ENCODE results near the gene SETD1B. TPM values are rescaled to one million over a fixed set of nuclear protein-coding genes. Genes with fewer than 3 reads are reported as not detected.

The SETD1B gene
- polyA plus RNA-seq, 1 donor from 2014 or later = 2.6 TPM

GRCh38 chr12:121788176-121788818 is 15.5 kb upstream of the SETD1B start:
- Histone ChIP-seq H3K27ac (ENCODE audit: low read length) (no peak overlapping the region), H3K79me2 (replicated peaks; ENCODE audit: insufficient read depth, low read length) (no peaks in the 10 kb centered on the region), H3K9me2 (ENCODE audit: insufficient read depth, low read length) (no peaks in the 10 kb centered on the region), H2AFZ (ENCODE audit: low read depth, low read length) (no peak overlapping the region), H3K36me3 (ENCODE audit: insufficient read depth, low read length) (no peaks in the 10 kb centered on the region), H4K20me1 (ENCODE audit: insufficient read depth) (no peaks in the 10 kb centered on the region), H3K4me3 (ENCODE audit: low read length) (no peak overlapping the region), H3K4me2 (ENCODE audit: low read length) (no peak overlapping the region), H3K9ac (ENCODE audit: low read length) (no peak overlapping the region), H3K27me3 (ENCODE audit: insufficient read depth, low read depth, low read length) (peaks cover 6% of the 10 kb centered on the region), H3K9me3 (ENCODE audit: low read length) (no peaks in the 10 kb centered on the region), H3F3A (ENCODE audit: insufficient read depth, low read length, poor library complexity, severe bottlenecking) (no peaks in the 10 kb centered on the region)
- TF ChIP-seq EP300 (conservative IDR thresholded peaks at IDR 0.05; ENCODE audit: poor library complexity, severe bottlenecking) (no peak), EZH2 (IDR thresholded peaks at IDR 0.05; ENCODE audit: borderline replicate concordance, insufficient read depth, low read length, poor library complexity, severe bottlenecking) (no peak), RAD21 (conservative IDR thresholded peaks at IDR 0.05) (no peak), REST (IDR thresholded peaks at IDR 0.05; ENCODE audit: borderline replicate concordance) (no peak), TAF1 (IDR thresholded peaks at IDR 0.05; ENCODE audit: low read depth) (no peak), SMC3 (conservative IDR thresholded peaks at IDR 0.05; ENCODE audit: poor library complexity) (no peak), CTCF (IDR thresholded peaks at IDR 0.05; ENCODE audit: poor library complexity, severe bottlenecking) (no peak), MXI1 (conservative IDR thresholded peaks at IDR 0.05; ENCODE audit: poor library complexity, severe bottlenecking) (no peak)

- H3K27me3 ChIP-seq (ENCODE audit: insufficient read depth, low read depth, low read length) = peaks cover 11% of the 10 kb centered on the region
- H3K9ac ChIP-seq (ENCODE audit: low read length) = no peak overlapping the region
- H3K4me3 ChIP-seq (ENCODE audit: low read length) = no peak overlapping the region
- no peaks in the 10 kb centered on the region for H3K9me2 ChIP-seq (ENCODE audit: insufficient read depth, low read length)
- H3K79me2 ChIP-seq (replicated peaks; ENCODE audit: insufficient read depth, low read length) = no peaks in the 10 kb centered on the region
- H3F3A ChIP-seq (ENCODE audit: insufficient read depth, low read length, poor library complexity, severe bottlenecking) = no peaks in the 10 kb centered on the region
- no peaks in the 10 kb centered on the region for H3K9me3 ChIP-seq (ENCODE audit: low read length)
- H2AFZ ChIP-seq (ENCODE audit: low read depth, low read length) = no peak overlapping the region
- TF ChIP-seq CTCF (IDR thresholded peaks at IDR 0.05; ENCODE audit: poor library complexity, severe bottlenecking) (no peak), MXI1 (conservative IDR thresholded peaks at IDR 0.05; ENCODE audit: poor library complexity, severe bottlenecking) (no peak), EP300 (conservative IDR thresholded peaks at IDR 0.05; ENCODE audit: poor library complexity, severe bottlenecking) (no peak), TAF1 (IDR thresholded peaks at IDR 0.05; ENCODE audit: low read depth) (no peak), REST (IDR thresholded peaks at IDR 0.05; ENCODE audit: borderline replicate concordance) (no peak), SMC3 (conservative IDR thresholded peaks at IDR 0.05; ENCODE audit: poor library complexity) (no peak), EZH2 (IDR thresholded peaks at IDR 0.05; ENCODE audit: borderline replicate concordance, insufficient read depth, low read length, poor library complexity, severe bottlenecking) (no peak), POLR2AphosphoS5 (IDR thresholded peaks at IDR 0.05) (no peak), RAD21 (conservative IDR thresholded peaks at IDR 0.05) (no peak)
- no peak overlapping the region for H3K27ac ChIP-seq (ENCODE audit: low read length)
- H3K4me2 ChIP-seq (ENCODE audit: low read length) = no peak overlapping the region
- H3K36me3 ChIP-seq (ENCODE audit: insufficient read depth, low read length) = no peaks in the 10 kb centered on the region
- H4K20me1 ChIP-seq (ENCODE audit: insufficient read depth) = peaks cover 1% of the 10 kb centered on the region
These were observed 14.5 kb upstream of the SETD1B start for GRCh38 chr12:121789233-121789781.

Data from neural cell (in vitro differentiated cells).